Mesenchymal stem cell (in vitro differentiated cells and primary cell): ENCODE results near the gene PPP4R3A. TPM values are rescaled to one million over a fixed set of nuclear protein-coding genes. Genes with fewer than 3 reads are reported as not detected.
"Not testable (repeated sequence)": the region's sequence is repeated elsewhere in the genome, so short reads cannot be mapped to it uniquely, and the experiment has no call there.

ENCODE experiments used
- DNase-seq: peaks from one replicate; pipeline ENCODE4 v3.0.0-alpha.2; 2013
- H2AFZ ChIP-seq: one replicate; pipeline ENCODE4 v1.6.1; 2013; ENCODE audit warnings: low read depth, mild to moderate bottlenecking, control low read depth, inconsistent platforms, low read length, moderate library complexity
- H2AK5ac ChIP-seq: 2 replicates; pipeline ENCODE4 v1.6.1; 2013; ENCODE audit warnings: low read length, moderate library complexity, mild to moderate bottlenecking, inconsistent platforms; ENCODE audit not compliant: severe bottlenecking
- H2BK120ac ChIP-seq: one replicate; pipeline ENCODE4 v1.6.1; 2013; ENCODE audit warnings: low read depth, mild to moderate bottlenecking, inconsistent platforms, low read length, moderate library complexity
- H2BK12ac ChIP-seq, 2 experiments: one replicate each; pipeline ENCODE4 v1.6.1; 2013; ENCODE audit warnings: inconsistent platforms in 2 of 2, low read length in 2 of 2, mild to moderate bottlenecking in 2 of 2, moderate library complexity in 2 of 2, control low read depth in 1 of 2
- H2BK15ac ChIP-seq: one replicate; pipeline ENCODE4 v1.6.1; 2013; ENCODE audit warnings: mild to moderate bottlenecking, low read depth, inconsistent platforms; ENCODE audit not compliant: poor library complexity, severe bottlenecking
- H2BK5ac ChIP-seq: 2 replicates; pipeline ENCODE4 v1.6.1; 2013; ENCODE audit warnings: low read depth, mild to moderate bottlenecking, low read length, control low read depth, inconsistent platforms; ENCODE audit not compliant: poor library complexity, severe bottlenecking
- H3K14ac ChIP-seq, 2 experiments: one replicate each; pipeline ENCODE4 v1.6.1; 2013; ENCODE audit warnings: inconsistent platforms in 2 of 2, low read length in 2 of 2, control low read depth in 1 of 2, mild to moderate bottlenecking in 1 of 2, moderate library complexity in 1 of 2
- H3K18ac ChIP-seq, 2 experiments: one replicate each; pipeline ENCODE4 v1.6.1; 2013; ENCODE audit warnings: inconsistent platforms in 2 of 2, low read length in 2 of 2, control low read depth in 1 of 2, low read depth in 1 of 2, mild to moderate bottlenecking in 1 of 2
- H3K23ac ChIP-seq, 2 experiments: one replicate each; pipeline ENCODE4 v1.6.1; 2013; ENCODE audit warnings: inconsistent platforms in 2 of 2, low read length in 2 of 2, mild to moderate bottlenecking in 2 of 2, moderate library complexity in 2 of 2, control low read depth in 1 of 2
- H3K27ac ChIP-seq: 2 replicates; pipeline ENCODE4 v1.5.1; 2013; ENCODE audit warnings: mild to moderate bottlenecking, moderate library complexity, low read length, control low read depth, inconsistent platforms; ENCODE audit not compliant: poor library complexity, severe bottlenecking
- H3K27me3 ChIP-seq, 2 experiments: 2 replicates each; pipeline versions ENCODE4 v1.6.1 to v1.7.0; 2013; ENCODE audit warnings: low read length in 2 of 2, mild to moderate bottlenecking in 2 of 2, moderate library complexity in 2 of 2, control low read depth in 1 of 2, inconsistent platforms in 1 of 2; ENCODE audit not compliant: control insufficient read depth in 1 of 2, insufficient read depth in 1 of 2
- H3K36me3 ChIP-seq, 2 experiments: 2 replicates each; pipeline versions ENCODE4 v1.6.1 to v1.7.0; 2013; ENCODE audit warnings: low read length in 2 of 2, control low read depth in 1 of 2, inconsistent platforms in 1 of 2, low read depth in 1 of 2, mild to moderate bottlenecking in 1 of 2; ENCODE audit not compliant: insufficient read depth in 2 of 2, control insufficient read depth in 1 of 2
- H3K4ac ChIP-seq, 2 experiments: one replicate each; pipeline ENCODE4 v1.6.1; 2013; ENCODE audit warnings: inconsistent platforms in 2 of 2, low read length in 2 of 2, mild to moderate bottlenecking in 2 of 2, moderate library complexity in 2 of 2, control low read depth in 1 of 2, low read depth in 1 of 2
- H3K4me1 ChIP-seq: 2 replicates; pipeline ENCODE4 v1.6.1; 2013; ENCODE audit warnings: low read depth, low read length, control low read depth; ENCODE audit not compliant: control insufficient read depth, insufficient read depth
- H3K4me2 ChIP-seq: 2 replicates; pipeline ENCODE4 v1.6.1; 2013; ENCODE audit warnings: low read length, mild to moderate bottlenecking, inconsistent platforms; ENCODE audit not compliant: poor library complexity, severe bottlenecking
- H3K4me3 ChIP-seq, 2 experiments: 2 replicates each; pipeline versions ENCODE4 v1.5.1 to v1.7.0; 2013; ENCODE audit warnings: low read length in 2 of 2, mild to moderate bottlenecking in 2 of 2, control low read depth in 1 of 2, low read depth in 1 of 2; ENCODE audit not compliant: insufficient read depth in 1 of 2
- H3K79me1 ChIP-seq: replicated peaks from 2 replicates; pipeline ENCODE4 v1.6.1; 2013; ENCODE audit warnings: mild to moderate bottlenecking, control low read depth, low read length, inconsistent platforms; ENCODE audit not compliant: poor library complexity, severe bottlenecking
- H3K9ac ChIP-seq: 2 replicates; pipeline ENCODE4 v1.7.0; 2013; ENCODE audit warnings: mild to moderate bottlenecking, low read length, moderate library complexity
- H3K9me3 ChIP-seq: 2 replicates; pipeline ENCODE4 v1.7.0; 2013; ENCODE audit warnings: mild to moderate bottlenecking, low read length; ENCODE audit not compliant: control insufficient read depth
- H4K8ac ChIP-seq: one replicate; pipeline ENCODE4 v1.6.1; 2013; ENCODE audit warnings: inconsistent platforms, mild to moderate bottlenecking, low read length, moderate library complexity
- H4K91ac ChIP-seq: one replicate; pipeline ENCODE4 v1.6.1; 2013; ENCODE audit warnings: mild to moderate bottlenecking, low read length, inconsistent platforms
- WGBS: methylation state at CpG from one replicate; pipeline ENCODE4 v1.1.7; 2013; ENCODE audit warnings: mixed read lengths; 5-methylcytosine and 5-hydroxymethylcytosine counted together
- small RNA-seq: library from polyadenylated mRNA; stranded (forward); fragments of <200 nt; extraction: miRNeasy Mini kit (QIAGEN cat#:217004); gene quantifications from one replicate; pipeline ENCODE3, GENCODE V24; 2013; ENCODE audit warnings: low read depth

Gene PPP4R3A

DNA sequence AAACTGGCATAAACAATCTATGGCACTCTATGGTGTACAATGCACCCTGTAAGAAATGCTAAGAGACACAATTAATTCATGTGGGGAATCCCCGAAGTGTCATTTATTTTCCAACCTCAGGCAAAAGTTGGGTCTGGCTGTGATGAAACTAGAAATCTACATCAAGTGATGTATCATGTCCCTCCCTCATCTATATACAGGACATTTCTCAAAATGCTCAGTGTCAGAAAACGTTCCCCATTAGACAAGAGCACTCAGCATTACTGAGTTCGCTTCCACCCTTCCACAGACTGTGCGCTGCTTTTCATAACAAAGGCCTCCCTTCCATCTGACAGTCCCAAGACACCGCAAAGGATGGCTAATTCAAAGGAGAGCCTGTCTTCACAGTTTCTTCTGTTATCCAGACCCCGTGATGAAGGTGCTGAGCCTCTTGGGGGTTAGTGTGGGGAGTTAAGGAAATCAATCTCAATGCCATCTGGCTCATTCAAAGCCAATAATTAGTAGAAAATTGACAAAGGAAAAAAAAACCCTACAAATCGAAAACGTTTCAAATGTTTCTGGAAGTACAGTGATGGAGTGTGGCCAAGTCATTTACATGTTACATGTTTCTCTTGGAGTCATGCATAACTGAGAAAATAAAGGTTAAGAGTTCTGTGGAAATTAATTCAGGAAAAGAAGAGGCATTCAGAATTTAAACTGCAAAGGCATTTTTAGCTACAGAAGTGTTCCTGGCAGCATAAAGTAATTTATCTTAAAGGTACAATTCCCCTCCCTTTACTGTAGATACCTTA, 100.0 kb downstream of the PPP4R3A start:
- Histone ChIP-seq H3K23ac (no peak overlapping the region), H3K27ac (no peak overlapping the region), H3K4me2 (no peak overlapping the region), H3K14ac (no peak overlapping the region), H2BK12ac (no peak overlapping the region), H3K4me3 (no peak overlapping the region), H3K9me3 (no peaks in the 10 kb centered on the region), H3K18ac (no peak overlapping the region), H3K36me3 (peaks cover 0 to 5% of the 10 kb centered on the region in 2 experiments), H4K91ac (no peak overlapping the region), H2BK5ac (no peak overlapping the region), H4K8ac (no peak overlapping the region), H3K4me1 (no peaks in the 10 kb centered on the region), H3K27me3 (peaks cover 0 to 71% of the 10 kb centered on the region in 2 experiments), H2AFZ (no peak overlapping the region), H2BK120ac (no peak overlapping the region), H3K79me1 (no peaks in the 10 kb centered on the region), H2BK15ac (no peak overlapping the region), H3K9ac (no peak overlapping the region), H2AK5ac (no peak overlapping the region), H3K4ac (no peak overlapping the region)
- no peak for DNase-seq
- WGBS = 77% methylated on average over 8 of the region's 8 CpGs

DNA sequence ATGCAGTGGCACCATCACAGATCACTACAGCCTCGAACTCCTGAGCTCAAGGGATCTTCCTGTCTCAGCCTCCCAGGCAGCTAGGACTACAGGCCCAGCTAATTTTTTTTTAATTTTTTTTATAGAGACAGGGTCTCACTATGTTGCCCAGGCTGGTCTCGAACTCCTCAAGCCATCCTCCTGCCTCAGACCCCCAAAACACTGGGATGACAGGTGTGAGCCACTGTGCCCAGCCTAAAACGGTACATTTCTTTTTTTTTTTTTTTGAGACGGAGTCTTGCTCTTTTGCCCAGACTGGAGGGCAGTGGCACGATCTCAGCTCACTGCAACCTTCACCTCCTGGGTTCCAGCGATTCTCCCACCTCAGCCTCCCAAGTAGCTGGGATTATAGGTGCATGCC, 100.9 kb downstream of the PPP4R3A start:
- H3K27me3 ChIP-seq = peaks cover 0 to 67% of the 10 kb centered on the region in 2 experiments
- not testable (repeated sequence) for H3K4ac ChIP-seq, H3K4me2 ChIP-seq, H3K36me3 ChIP-seq, H2AK5ac ChIP-seq, H2BK12ac ChIP-seq, H3K14ac ChIP-seq, H3K23ac ChIP-seq, H2AFZ ChIP-seq, DNase-seq, H2BK5ac ChIP-seq, H3K4me1 ChIP-seq, H4K91ac ChIP-seq, H3K18ac ChIP-seq, H3K9me3 ChIP-seq, H3K27ac ChIP-seq, H2BK120ac ChIP-seq, H3K4me3 ChIP-seq, H3K79me1 ChIP-seq, H4K8ac ChIP-seq, H3K9ac ChIP-seq, H2BK15ac ChIP-seq
- 79% methylated on average over 5 of the region's 6 CpGs for WGBS

Small RNA genes within 50 kb of the gene (small RNA-seq; reads per million reads assigned to genes)
- gene AL133373.1 = not detected
